HG02938 (cell line): ENCODE data around the gene TRAF1.

Experiments
- ATAC-seq: cut with Tn5 transposase; IDR thresholded peaks from one replicate; pipeline ENCODE4 v1.9.1; 2021; ENCODE audit warnings: mild to moderate bottlenecking, moderate library complexity; ENCODE audit not compliant: unreplicated experiment

Gene TRAF1

GRCh38 chr9:120853198-120853597 lies 73.4 kb downstream of the TRAF1 start:
- ATAC-seq: no peak
